H1 (cell line): Measurements from ENCODE around the gene RTKN2. TPM values are rescaled to one million over a fixed set of nuclear protein-coding genes. Genes with fewer than 3 reads are reported as not detected.

Experiments used
- CTCF ChIA-PET: fragments of 300-600 bp; sonication (Branson Sonifier 250); formaldehyde crosslinking; loops from one replicate; lab custom pipeline; 2021; ENCODE audit not compliant: partially characterized antibody; lab: Charles Lee
- POLR2A ChIA-PET: fragments of 300-600 bp; sonication (Branson Sonifier 250); formaldehyde crosslinking; loops from one replicate; lab custom pipeline; 2021; ENCODE audit warnings: inconsistent platforms; ENCODE audit not compliant: partially characterized antibody; lab: Charles Lee
- DNase-seq, 2 experiments: peaks; one replicate each; pipeline versions ENCODE4 v3.0.0 to v3.0.0-alpha.2; 2010 to 2022; ENCODE audit warnings: low spot score in 2 of 2, low read depth in 1 of 2, mixed read lengths in 1 of 2
- FAIRE-seq: peaks from 2 replicates; lab custom pipeline; 2011; peaks lifted over from hg19 to GRCh38; lab: Jason Lieb, UNC
- H2AFZ ChIP-seq: 2 replicates; pipeline ENCODE4 v1.8.1; 2012; ENCODE audit warnings: low read length, inconsistent platforms
- H2AK5ac ChIP-seq: 2 replicates; pipeline ENCODE4 v1.6.1; 2013; ENCODE audit warnings: low read depth, low read length
- H2BK120ac ChIP-seq: replicated peaks from 2 replicates; pipeline ENCODE3; 2013; ENCODE audit warnings: low read depth, low read length, inconsistent platforms
- H2BK12ac ChIP-seq: 2 replicates; pipeline ENCODE4 v1.6.1; 2013; ENCODE audit warnings: low read depth, low read length
- H2BK15ac ChIP-seq: 2 replicates; pipeline ENCODE4 v1.6.1; 2013; ENCODE audit warnings: low read length
- H2BK20ac ChIP-seq: 2 replicates; pipeline ENCODE4 v1.6.1; 2013; ENCODE audit warnings: low read length
- H2BK5ac ChIP-seq: 2 replicates; pipeline ENCODE4 v1.6.1; 2013; ENCODE audit warnings: low read depth, low read length
- H3K14ac ChIP-seq: 2 replicates; pipeline ENCODE4 v1.6.1; 2013; ENCODE audit warnings: inconsistent platforms; ENCODE audit not compliant: insufficient read length
- H3K18ac ChIP-seq: 2 replicates; pipeline ENCODE4 v1.6.1; 2013; ENCODE audit warnings: low read length; ENCODE audit errors: extremely low read depth
- H3K23ac ChIP-seq: 2 replicates; pipeline ENCODE4 v1.6.1; 2013; ENCODE audit warnings: inconsistent platforms; ENCODE audit not compliant: insufficient read length
- H3K23me2 ChIP-seq: 2 replicates; pipeline ENCODE4 v1.6.1; 2013; ENCODE audit warnings: low read depth, low read length
- H3K27ac ChIP-seq: 2 replicates; pipeline ENCODE4 v1.6.1; 2011; ENCODE audit warnings: low read depth, low read length, inconsistent platforms
- H3K27me3 ChIP-seq, 4 experiments: replicated peaks in 1 of 4; 1 replicate in 1 of 4; 2 replicates in 3 of 4; pipeline versions ENCODE4 v1.6.1 to v1.8.1; 2011 to 2013; ENCODE audit warnings: low read length in 3 of 4, mild to moderate bottlenecking in 3 of 4, inconsistent platforms in 2 of 4, mixed read lengths in 2 of 4, moderate library complexity in 1 of 4; ENCODE audit not compliant: control insufficient read depth in 3 of 4, insufficient read depth in 3 of 4; ENCODE audit errors: extremely low read depth in 1 of 4
- H3K36me3 ChIP-seq, 4 experiments: 2 replicates each; pipeline versions ENCODE4 v1.6.1 to v1.8.1; 2011 to 2013; ENCODE audit warnings: mild to moderate bottlenecking in 4 of 4, low read length in 3 of 4, moderate library complexity in 2 of 4, control low read depth in 1 of 4, inconsistent platforms in 1 of 4; ENCODE audit not compliant: insufficient read depth in 4 of 4, control insufficient read depth in 2 of 4
- H3K4ac ChIP-seq: replicated peaks from 2 replicates; pipeline ENCODE3; 2013; ENCODE audit warnings: low read length, low read depth, mixed read lengths, inconsistent platforms; ENCODE audit not compliant: insufficient read length
- H3K4me1 ChIP-seq, 4 experiments: replicated peaks in 1 of 4; 1 replicate in 1 of 4; 2 replicates in 3 of 4; pipeline versions ENCODE4 v1.6.1 to v1.8.1; 2011 to 2013; ENCODE audit warnings: low read length in 3 of 4, inconsistent platforms in 2 of 4, mixed read lengths in 1 of 4; ENCODE audit not compliant: insufficient read depth in 4 of 4, control insufficient read depth in 3 of 4
- H3K4me2 ChIP-seq, 2 experiments: 2 replicates each; pipeline versions ENCODE4 v1.6.1 to v1.8.1; 2011 to 2013; ENCODE audit warnings: low read depth in 2 of 2, low read length in 2 of 2, control low read depth in 1 of 2, inconsistent platforms in 1 of 2, mild to moderate bottlenecking in 1 of 2; ENCODE audit not compliant: insufficient read depth in 1 of 2
- H3K4me3 ChIP-seq, 4 experiments: fragments of 200-600, 300-600 bp in 1 of 4; sonication (generic), shearing (Covaris generic), sonication (Bioruptor Twin) in 1 of 4; 2 replicates each; pipeline versions ENCODE4 v1.5.1 to v1.8.1; 2011 to 2016; ENCODE audit warnings: low read length in 4 of 4, low read depth in 3 of 4, control low read depth in 2 of 4, inconsistent platforms in 2 of 4, mild to moderate bottlenecking in 2 of 4, mixed read lengths in 1 of 4, moderate library complexity in 1 of 4; ENCODE audit not compliant: insufficient read depth in 2 of 4; ENCODE audit errors: extremely low read depth in 1 of 4
- H3K56ac ChIP-seq: replicated peaks from 2 replicates; pipeline ENCODE3; 2013; ENCODE audit warnings: low read depth, mild to moderate bottlenecking, mixed read lengths, low read length, inconsistent platforms; ENCODE audit not compliant: insufficient read length
- H3K79me1 ChIP-seq: 2 replicates; pipeline ENCODE4 v1.6.1; 2013; ENCODE audit warnings: low read depth, low read length, control low read depth
- H3K79me2 ChIP-seq, 2 experiments: 2 replicates each; pipeline versions ENCODE4 v1.6.1 to v1.8.1; 2012 to 2013; ENCODE audit warnings: low read length in 2 of 2, mild to moderate bottlenecking in 2 of 2, inconsistent platforms in 1 of 2; ENCODE audit not compliant: insufficient read depth in 2 of 2, control insufficient read depth in 1 of 2
- H3K9ac ChIP-seq, 4 experiments: replicated peaks in 1 of 4; 1 replicate in 1 of 4; 2 replicates in 3 of 4; pipeline versions ENCODE4 v1.6.1 to v1.8.1; 2011 to 2013; ENCODE audit warnings: low read depth in 3 of 4, low read length in 3 of 4, control low read depth in 2 of 4, mild to moderate bottlenecking in 2 of 4, moderate library complexity in 2 of 4, inconsistent platforms in 1 of 4; ENCODE audit errors: extremely low read depth in 1 of 4
- H3K9me3 ChIP-seq, 2 experiments: 2 replicates each; pipeline versions ENCODE4 v1.6.1 to v1.8.1; 2012 to 2013; ENCODE audit warnings: mild to moderate bottlenecking in 2 of 2, moderate library complexity in 2 of 2, control low read depth in 1 of 2, inconsistent platforms in 1 of 2, low read depth in 1 of 2, low read length in 1 of 2, mixed read lengths in 1 of 2; ENCODE audit not compliant: insufficient read depth in 2 of 2
- H4K20me1 ChIP-seq, 2 experiments: replicated peaks in 1 of 2; 2 replicates each; pipeline versions ENCODE3 to v1.8.1; 2011 to 2013; ENCODE audit warnings: inconsistent platforms in 2 of 2, low read length in 2 of 2, mild to moderate bottlenecking in 1 of 2; ENCODE audit not compliant: insufficient read depth in 2 of 2, control insufficient read depth in 1 of 2
- H4K5ac ChIP-seq: 2 replicates; pipeline ENCODE4 v1.6.1; 2013; ENCODE audit warnings: low read length, low read depth, mixed read lengths, inconsistent platforms; ENCODE audit not compliant: insufficient read length
- H4K8ac ChIP-seq: 2 replicates; pipeline ENCODE4 v1.8.0; 2013; ENCODE audit warnings: mild to moderate bottlenecking, moderate library complexity, low read length, inconsistent platforms; ENCODE audit not compliant: insufficient read depth; ENCODE audit errors: extremely low read depth
- H4K91ac ChIP-seq: replicated peaks from 2 replicates; pipeline ENCODE3; 2013; ENCODE audit warnings: low read length, mixed read lengths, inconsistent platforms; ENCODE audit not compliant: insufficient read length
- EGR1 ChIP-seq: IDR thresholded peaks from 2 replicates; pipeline ENCODE4 v1.6.1; 2011; ENCODE audit warnings: low read depth, low read length, borderline replicate concordance
- JUND ChIP-seq: IDR thresholded peaks from 2 replicates; pipeline ENCODE4 v1.6.1; 2011; ENCODE audit warnings: mild to moderate bottlenecking, improper control_type of control experiment, low read length
- NANOG ChIP-seq: IDR thresholded peaks from 2 replicates; pipeline ENCODE4 v1.6.1; 2011; ENCODE audit warnings: low read length, low read depth, mild to moderate bottlenecking, inconsistent platforms; ENCODE audit not compliant: insufficient read depth, poor library complexity, severe bottlenecking
- POLR2A ChIP-seq, 2 experiments: IDR thresholded peaks; 1 replicate in 1 of 2; 2 replicates in 1 of 2; pipeline ENCODE4 v1.6.1; 2011; ENCODE audit warnings: low read depth in 2 of 2, low read length in 2 of 2, mild to moderate bottlenecking in 2 of 2; ENCODE audit errors: control extremely low read depth in 1 of 2
- WGBS, 2 experiments: shearing (Covaris generic) in 1 of 2; methylation state at CpG; one replicate each; pipeline versions ENCODE4 v1.1.6 to v1.1.7; 2013 to 2015; ENCODE audit warnings: low lambda C conversion rate in 2 of 2, mixed read lengths in 2 of 2, inconsistent platforms in 1 of 2, low coverage in 1 of 2, missing lambda C conversion rate in 1 of 2; ENCODE audit not compliant: insufficient replicate concordance in 2 of 2, insufficient coverage in 1 of 2, insufficient read length in 1 of 2; ENCODE audit errors: extremely low coverage in 1 of 2, missing lambda C conversion rate in 1 of 2; 5-methylcytosine and 5-hydroxymethylcytosine counted together
- polyA plus RNA-seq, 7 experiments: library from polyadenylated mRNA; depleted of rRNA in 3 of 7; stranded (reverse) in 5 of 7; unstranded in 2 of 7; fragments of >200 nt in 5 of 7; fragments of 200-250 nt in 2 of 7; gene quantifications; 1 replicate in 5 of 7; 2 replicates in 1 of 7; 4 replicates in 1 of 7; pipeline versions ENCODE4 v1.2.1 to v1.2.3, GENCODE V29; 2011 to 2013; ENCODE audit warnings: missing spikeins in 2 of 7, mixed read lengths in 2 of 7
- total RNA-seq: library from RNA; stranded (reverse); fragmentation: NEBNext Ultra II Directional; extraction: Animal tissue kit (Norgen Biotek cat#: 25700); gene quantifications from 2 replicates; pipeline ENCODE4 v1.2.1, GENCODE V29; 2021
- TF ChIP-seq, protein P1 (sequence below): IDR thresholded peaks from 2 replicates; pipeline ENCODE4 v1.6.1; 2012; ENCODE audit warnings: inconsistent platforms

RTKN2 gene
- total and polyA plus RNA-seq, 2 of the 8 experiments (the other 6 are each of a cell fraction or from before 2014, with no cell fraction given), result 5.1 to 24.6 TPM

GRCh38 chr10:62253704-62254103 lies 14.9 kb downstream of the RTKN2 start:
- H2BK20ac ChIP-seq, result no peak overlapping the region
- POLR2A ChIA-PET, result interaction anchor here (0.9 kb wide), 1 partner anchor 8 kb away, joined by 3 read pairs; no protein-coding TSS in a partner anchor
- no peak overlapping the region for H3K9ac ChIP-seq
- no peak overlapping the region for H3K27ac ChIP-seq
- H3K23me2 ChIP-seq, result no peaks in the 10 kb centered on the region
- no peak overlapping the region for H3K18ac ChIP-seq
- DNase-seq (no peak), FAIRE-seq (no peak)
- H3K27me3 ChIP-seq, result no peaks in the 10 kb centered on the region
- H2BK120ac ChIP-seq, result no peak overlapping the region
- H2BK5ac ChIP-seq, result no peak overlapping the region
- CTCF ChIA-PET, result interaction anchor here (0.7 to 0.9 kb wide), 2 partner anchors 8 to 26 kb away, joined by 3 read pairs; no protein-coding TSS in a partner anchor
- H3K4me2 ChIP-seq, result no peak overlapping the region
- H3K9me3 ChIP-seq, result no peaks in the 10 kb centered on the region
- H3K14ac ChIP-seq, result no peak overlapping the region
- no peak overlapping the region for H4K5ac ChIP-seq
- H3K4me3 ChIP-seq, result no peak overlapping the region
- no peaks in the 10 kb centered on the region; a peak in 1 of 8 replicates for H3K36me3 ChIP-seq
- H4K8ac ChIP-seq, result no peak overlapping the region
- no peak overlapping the region for H3K56ac ChIP-seq
- WGBS, 2 experiments, result 86% methylated on average over 1 of the region's 1 CpG; no CpG with 5 or more reads in 1 of the 2 experiments
- H3K79me2 ChIP-seq, result peaks cover 0 to 64% of the 10 kb centered on the region in 2 experiments; a peak in 2 of 4 replicates
- no peak overlapping the region for H3K23ac ChIP-seq
- no peak overlapping the region for H4K91ac ChIP-seq
- no peak overlapping the region for H2BK15ac ChIP-seq
- H3K4ac ChIP-seq, result no peak overlapping the region
- H4K20me1 ChIP-seq, result peaks cover 1 to 6% of the 10 kb centered on the region in 2 experiments
- TF ChIP-seq NANOG, result no peak
- no peak for TF ChIP-seq EGR1
- no peak for TF ChIP-seq JUND
- TF ChIP-seq POLR2A (IDR thresholded peaks at IDR 0.05; ENCODE audit: control extremely low read depth in 1 of 2, low read depth in 2 of 2, low read length in 2 of 2), result no peak
- TF ChIP-seq, protein P1, sequence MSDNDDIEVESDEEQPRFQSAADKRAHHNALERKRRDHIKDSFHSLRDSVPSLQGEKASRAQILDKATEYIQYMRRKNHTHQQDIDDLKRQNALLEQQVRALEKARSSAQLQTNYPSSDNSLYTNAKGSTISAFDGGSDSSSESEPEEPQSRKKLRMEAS, result no peak
- 0 out of 7 replicates have a peak, but pooled peaks cover 0 to 2% (median 0%) of the 10 kb centered on the region in 4 experiments for H3K4me1 ChIP-seq
- H2BK12ac ChIP-seq, result no peak overlapping the region
- H3K79me1 ChIP-seq, result no peaks in the 10 kb centered on the region
- H2AFZ ChIP-seq, result no peak overlapping the region
- no peak overlapping the region for H2AK5ac ChIP-seq
